H1 (cell line): ENCODE measurements around the gene LAMP1. TPM values are rescaled to one million over a fixed set of nuclear protein-coding genes. Genes with fewer than 3 reads are reported as not detected.
A peak's percentile ranks its signal among the peaks of the same experiment; 100 is the strongest.

Source experiments
- CTCF ChIA-PET: fragments of 300-600 bp; sonication (Branson Sonifier 250); formaldehyde crosslinking; loops from one replicate; lab custom pipeline; 2021; ENCODE audit not compliant: partially characterized antibody; lab: Charles Lee
- POLR2A ChIA-PET: fragments of 300-600 bp; sonication (Branson Sonifier 250); formaldehyde crosslinking; loops from one replicate; lab custom pipeline; 2021; ENCODE audit warnings: inconsistent platforms; ENCODE audit not compliant: partially characterized antibody; lab: Charles Lee
- DNase-seq, 2 experiments: peaks; one replicate each; pipeline versions ENCODE4 v3.0.0 to v3.0.0-alpha.2; 2010 to 2022; ENCODE audit warnings: low spot score in 2 of 2, low read depth in 1 of 2, mixed read lengths in 1 of 2
- FAIRE-seq: peaks from 2 replicates; lab custom pipeline; 2011; peaks lifted over from hg19 to GRCh38; lab: Jason Lieb, UNC
- H2AFZ ChIP-seq: 2 replicates; pipeline ENCODE4 v1.8.1; 2012; ENCODE audit warnings: low read length, inconsistent platforms
- H2AK5ac ChIP-seq: 2 replicates; pipeline ENCODE4 v1.6.1; 2013; ENCODE audit warnings: low read depth, low read length
- H2BK120ac ChIP-seq: replicated peaks from 2 replicates; pipeline ENCODE3; 2013; ENCODE audit warnings: low read depth, low read length, inconsistent platforms
- H2BK12ac ChIP-seq: 2 replicates; pipeline ENCODE4 v1.6.1; 2013; ENCODE audit warnings: low read depth, low read length
- H2BK15ac ChIP-seq: 2 replicates; pipeline ENCODE4 v1.6.1; 2013; ENCODE audit warnings: low read length
- H2BK20ac ChIP-seq: 2 replicates; pipeline ENCODE4 v1.6.1; 2013; ENCODE audit warnings: low read length
- H2BK5ac ChIP-seq: 2 replicates; pipeline ENCODE4 v1.6.1; 2013; ENCODE audit warnings: low read depth, low read length
- H3K14ac ChIP-seq: 2 replicates; pipeline ENCODE4 v1.6.1; 2013; ENCODE audit warnings: inconsistent platforms; ENCODE audit not compliant: insufficient read length
- H3K18ac ChIP-seq: 2 replicates; pipeline ENCODE4 v1.6.1; 2013; ENCODE audit warnings: low read length; ENCODE audit errors: extremely low read depth
- H3K23ac ChIP-seq: 2 replicates; pipeline ENCODE4 v1.6.1; 2013; ENCODE audit warnings: inconsistent platforms; ENCODE audit not compliant: insufficient read length
- H3K23me2 ChIP-seq: 2 replicates; pipeline ENCODE4 v1.6.1; 2013; ENCODE audit warnings: low read depth, low read length
- H3K27ac ChIP-seq: 2 replicates; pipeline ENCODE4 v1.6.1; 2011; ENCODE audit warnings: low read depth, low read length, inconsistent platforms
- H3K27me3 ChIP-seq, 4 experiments: replicated peaks in 1 of 4; 1 replicate in 1 of 4; 2 replicates in 3 of 4; pipeline versions ENCODE4 v1.6.1 to v1.8.1; 2011 to 2013; ENCODE audit warnings: low read length in 3 of 4, mild to moderate bottlenecking in 3 of 4, inconsistent platforms in 2 of 4, mixed read lengths in 2 of 4, moderate library complexity in 1 of 4; ENCODE audit not compliant: control insufficient read depth in 3 of 4, insufficient read depth in 3 of 4; ENCODE audit errors: extremely low read depth in 1 of 4
- H3K36me3 ChIP-seq, 4 experiments: 2 replicates each; pipeline versions ENCODE4 v1.6.1 to v1.8.1; 2011 to 2013; ENCODE audit warnings: mild to moderate bottlenecking in 4 of 4, low read length in 3 of 4, moderate library complexity in 2 of 4, control low read depth in 1 of 4, inconsistent platforms in 1 of 4; ENCODE audit not compliant: insufficient read depth in 4 of 4, control insufficient read depth in 2 of 4
- H3K4ac ChIP-seq: replicated peaks from 2 replicates; pipeline ENCODE3; 2013; ENCODE audit warnings: low read length, low read depth, mixed read lengths, inconsistent platforms; ENCODE audit not compliant: insufficient read length
- H3K4me1 ChIP-seq, 4 experiments: replicated peaks in 1 of 4; 1 replicate in 1 of 4; 2 replicates in 3 of 4; pipeline versions ENCODE4 v1.6.1 to v1.8.1; 2011 to 2013; ENCODE audit warnings: low read length in 3 of 4, inconsistent platforms in 2 of 4, mixed read lengths in 1 of 4; ENCODE audit not compliant: insufficient read depth in 4 of 4, control insufficient read depth in 3 of 4
- H3K4me2 ChIP-seq, 2 experiments: 2 replicates each; pipeline versions ENCODE4 v1.6.1 to v1.8.1; 2011 to 2013; ENCODE audit warnings: low read depth in 2 of 2, low read length in 2 of 2, control low read depth in 1 of 2, inconsistent platforms in 1 of 2, mild to moderate bottlenecking in 1 of 2; ENCODE audit not compliant: insufficient read depth in 1 of 2
- H3K4me3 ChIP-seq, 4 experiments: fragments of 200-600, 300-600 bp in 1 of 4; sonication (generic), shearing (Covaris generic), sonication (Bioruptor Twin) in 1 of 4; 2 replicates each; pipeline versions ENCODE4 v1.5.1 to v1.8.1; 2011 to 2016; ENCODE audit warnings: low read length in 4 of 4, low read depth in 3 of 4, control low read depth in 2 of 4, inconsistent platforms in 2 of 4, mild to moderate bottlenecking in 2 of 4, mixed read lengths in 1 of 4, moderate library complexity in 1 of 4; ENCODE audit not compliant: insufficient read depth in 2 of 4; ENCODE audit errors: extremely low read depth in 1 of 4
- H3K56ac ChIP-seq: replicated peaks from 2 replicates; pipeline ENCODE3; 2013; ENCODE audit warnings: low read depth, mild to moderate bottlenecking, mixed read lengths, low read length, inconsistent platforms; ENCODE audit not compliant: insufficient read length
- H3K79me1 ChIP-seq: 2 replicates; pipeline ENCODE4 v1.6.1; 2013; ENCODE audit warnings: low read depth, low read length, control low read depth
- H3K79me2 ChIP-seq, 2 experiments: 2 replicates each; pipeline versions ENCODE4 v1.6.1 to v1.8.1; 2012 to 2013; ENCODE audit warnings: low read length in 2 of 2, mild to moderate bottlenecking in 2 of 2, inconsistent platforms in 1 of 2; ENCODE audit not compliant: insufficient read depth in 2 of 2, control insufficient read depth in 1 of 2
- H3K9ac ChIP-seq, 4 experiments: replicated peaks in 1 of 4; 1 replicate in 1 of 4; 2 replicates in 3 of 4; pipeline versions ENCODE4 v1.6.1 to v1.8.1; 2011 to 2013; ENCODE audit warnings: low read depth in 3 of 4, low read length in 3 of 4, control low read depth in 2 of 4, mild to moderate bottlenecking in 2 of 4, moderate library complexity in 2 of 4, inconsistent platforms in 1 of 4; ENCODE audit errors: extremely low read depth in 1 of 4
- H3K9me3 ChIP-seq, 2 experiments: 2 replicates each; pipeline versions ENCODE4 v1.6.1 to v1.8.1; 2012 to 2013; ENCODE audit warnings: mild to moderate bottlenecking in 2 of 2, moderate library complexity in 2 of 2, control low read depth in 1 of 2, inconsistent platforms in 1 of 2, low read depth in 1 of 2, low read length in 1 of 2, mixed read lengths in 1 of 2; ENCODE audit not compliant: insufficient read depth in 2 of 2
- H4K20me1 ChIP-seq, 2 experiments: replicated peaks in 1 of 2; 2 replicates each; pipeline versions ENCODE3 to v1.8.1; 2011 to 2013; ENCODE audit warnings: inconsistent platforms in 2 of 2, low read length in 2 of 2, mild to moderate bottlenecking in 1 of 2; ENCODE audit not compliant: insufficient read depth in 2 of 2, control insufficient read depth in 1 of 2
- H4K5ac ChIP-seq: 2 replicates; pipeline ENCODE4 v1.6.1; 2013; ENCODE audit warnings: low read length, low read depth, mixed read lengths, inconsistent platforms; ENCODE audit not compliant: insufficient read length
- H4K8ac ChIP-seq: 2 replicates; pipeline ENCODE4 v1.8.0; 2013; ENCODE audit warnings: mild to moderate bottlenecking, moderate library complexity, low read length, inconsistent platforms; ENCODE audit not compliant: insufficient read depth; ENCODE audit errors: extremely low read depth
- H4K91ac ChIP-seq: replicated peaks from 2 replicates; pipeline ENCODE3; 2013; ENCODE audit warnings: low read length, mixed read lengths, inconsistent platforms; ENCODE audit not compliant: insufficient read length
- ASH2L ChIP-seq: fragments of 200-600, 300-600 bp; sonication (generic); IDR thresholded peaks from one replicate; pipeline ENCODE4 v1.7.1; 2017; ENCODE audit warnings: low read length
- CEBPB ChIP-seq: IDR thresholded peaks from 2 replicates; pipeline ENCODE4 v1.6.1; 2012; ENCODE audit warnings: low read depth, low read length
- CHD1 ChIP-seq: IDR thresholded peaks from 2 replicates; pipeline ENCODE4 v1.6.1; 2012; ENCODE audit warnings: low read depth, low read length, improper control_type of control experiment
- CHD2 ChIP-seq: IDR thresholded peaks from 2 replicates; pipeline ENCODE4 v1.6.1; 2012; ENCODE audit warnings: low read length, improper control_type of control experiment
- FOSL1 ChIP-seq: IDR thresholded peaks from 2 replicates; pipeline ENCODE4 v1.6.1; 2011; ENCODE audit warnings: mild to moderate bottlenecking, low read depth, low read length, moderate library complexity; ENCODE audit not compliant: insufficient read depth
- GABPA ChIP-seq: IDR thresholded peaks from 2 replicates; pipeline ENCODE4 v1.6.1; 2011; ENCODE audit warnings: mild to moderate bottlenecking, low read length, moderate library complexity, borderline replicate concordance; ENCODE audit not compliant: insufficient read depth
- HDAC2 ChIP-seq, 2 experiments: fragments of 300-600 bp in 1 of 2; sonication (generic) in 1 of 2; IDR thresholded peaks; 2 replicates each; pipeline ENCODE4 v1.6.1; 2011 to 2012; ENCODE audit warnings: low read depth in 2 of 2, low read length in 2 of 2, mild to moderate bottlenecking in 2 of 2, moderate library complexity in 2 of 2, borderline replicate concordance in 1 of 2, inconsistent platforms in 1 of 2
- KDM4A ChIP-seq: IDR thresholded peaks from one replicate; pipeline ENCODE4 v1.7.1; 2012; ENCODE audit warnings: low read depth, mild to moderate bottlenecking, moderate library complexity, low read length, inconsistent platforms; ENCODE audit not compliant: severe bottlenecking
- NRF1 ChIP-seq: IDR thresholded peaks from 2 replicates; pipeline ENCODE4 v1.6.1; 2011; ENCODE audit warnings: mild to moderate bottlenecking, low read depth, low read length, improper control_type of control experiment
- POLR2AphosphoS5 ChIP-seq: IDR thresholded peaks from 2 replicates; pipeline ENCODE4 v1.6.1; 2011; ENCODE audit warnings: low read depth, low read length
- SAP30 ChIP-seq: fragments of 300-600 bp; sonication (generic); IDR thresholded peaks from 2 replicates; pipeline ENCODE4 v1.7.1; 2012; ENCODE audit warnings: low read length, moderate library complexity, mild to moderate bottlenecking, inconsistent platforms; ENCODE audit not compliant: insufficient read depth, insufficient replicate concordance
- SP4 ChIP-seq: IDR thresholded peaks from 2 replicates; pipeline ENCODE4 v1.6.1; 2012; ENCODE audit warnings: low read length, inconsistent platforms
- TEAD4 ChIP-seq: IDR thresholded peaks from 2 replicates; pipeline ENCODE4 v1.6.1; 2012; ENCODE audit warnings: low read depth, low read length, inconsistent platforms, mixed read lengths
- WGBS, 2 experiments: shearing (Covaris generic) in 1 of 2; methylation state at CpG; one replicate each; pipeline versions ENCODE4 v1.1.6 to v1.1.7; 2013 to 2015; ENCODE audit warnings: low lambda C conversion rate in 2 of 2, mixed read lengths in 2 of 2, inconsistent platforms in 1 of 2, low coverage in 1 of 2, missing lambda C conversion rate in 1 of 2; ENCODE audit not compliant: insufficient replicate concordance in 2 of 2, insufficient coverage in 1 of 2, insufficient read length in 1 of 2; ENCODE audit errors: extremely low coverage in 1 of 2, missing lambda C conversion rate in 1 of 2; 5-methylcytosine and 5-hydroxymethylcytosine counted together
- polyA plus RNA-seq, 7 experiments: library from polyadenylated mRNA; depleted of rRNA in 3 of 7; stranded (reverse) in 5 of 7; unstranded in 2 of 7; fragments of >200 nt in 5 of 7; fragments of 200-250 nt in 2 of 7; gene quantifications; 1 replicate in 5 of 7; 2 replicates in 1 of 7; 4 replicates in 1 of 7; pipeline versions ENCODE4 v1.2.1 to v1.2.3, GENCODE V29; 2011 to 2013; ENCODE audit warnings: missing spikeins in 2 of 7, mixed read lengths in 2 of 7
- total RNA-seq: library from RNA; stranded (reverse); fragmentation: NEBNext Ultra II Directional; extraction: Animal tissue kit (Norgen Biotek cat#: 25700); gene quantifications from 2 replicates; pipeline ENCODE4 v1.2.1, GENCODE V29; 2021
- TF ChIP-seq, protein P1 (sequence below): IDR thresholded peaks from 2 replicates; pipeline ENCODE4 v1.6.1; 2012; ENCODE audit warnings: inconsistent platforms

LAMP1 gene
- total and polyA plus RNA-seq, 2 of the 8 experiments (the other 6 are each of a cell fraction or from before 2014, with no cell fraction given) = 97.6 to 140 TPM

DNA sequence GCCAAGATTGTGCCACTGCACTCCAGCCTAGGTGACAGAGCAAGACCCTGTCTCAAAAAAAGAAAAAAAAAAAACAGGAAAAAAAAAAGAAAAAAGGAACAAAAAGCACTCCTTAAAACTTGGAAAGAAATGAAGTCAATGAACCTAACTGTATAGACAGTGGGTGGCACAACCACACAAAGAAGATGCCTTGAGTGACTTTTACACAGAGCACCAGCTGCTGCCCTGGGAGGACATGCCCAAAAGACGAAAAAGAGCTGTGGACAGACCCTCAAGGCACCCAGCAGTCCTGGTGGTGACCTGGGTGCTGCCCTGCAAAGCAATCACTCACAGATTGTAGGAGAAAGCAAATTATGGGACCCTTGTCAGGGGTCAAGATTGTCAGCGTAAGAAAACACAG lies 5.9 kb upstream of the LAMP1 start:
- ChIA-PET CTCF (interaction anchor here (0.7 to 3.3 kb wide), 5 partner anchors 14 to 161 kb away, joined by 3 to 11 read pairs (median 4); no protein-coding TSS in a partner anchor), POLR2A (no interaction called here)
- TF ChIP-seq SP4 = no peak
- no peak for TF ChIP-seq CEBPB
- TF ChIP-seq SAP30 = no peak
- TF ChIP-seq FOSL1 = no peak
- TF ChIP-seq TEAD4 = no peak
- no peak for TF ChIP-seq ASH2L
- TF ChIP-seq POLR2AphosphoS5 = no peak
- no peak for TF ChIP-seq HDAC2 (IDR thresholded peaks at IDR 0.05; ENCODE audit: borderline replicate concordance in 1 of 2, low read depth in 2 of 2, low read length in 2 of 2)
- no peak for TF ChIP-seq KDM4A
- no peak for TF ChIP-seq NRF1
- no peak for TF ChIP-seq CHD2
- TF ChIP-seq GABPA = no peak
- no peak for TF ChIP-seq CHD1
- TF ChIP-seq, protein P1, sequence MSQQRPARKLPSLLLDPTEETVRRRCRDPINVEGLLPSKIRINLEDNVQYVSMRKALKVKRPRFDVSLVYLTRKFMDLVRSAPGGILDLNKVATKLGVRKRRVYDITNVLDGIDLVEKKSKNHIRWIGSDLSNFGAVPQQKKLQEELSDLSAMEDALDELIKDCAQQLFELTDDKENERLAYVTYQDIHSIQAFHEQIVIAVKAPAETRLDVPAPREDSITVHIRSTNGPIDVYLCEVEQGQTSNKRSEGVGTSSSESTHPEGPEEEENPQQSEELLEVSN = no peak
- Histone ChIP-seq H2BK120ac (no peak overlapping the region), H3K14ac (no peak overlapping the region), H4K8ac (no peak overlapping the region), H2BK5ac (no peak overlapping the region), H2AFZ (no peak overlapping the region), H3K79me2 (no peaks in the 10 kb centered on the region), H3K4me2 (no peak overlapping the region; a peak in 1 of 4 replicates), H4K5ac (no peak overlapping the region), H3K18ac (no peak overlapping the region), H2BK20ac (no peak overlapping the region), H3K4ac (no peak overlapping the region), H3K9ac (no peak overlapping the region), H3K56ac (no peak overlapping the region), H2BK12ac (no peak overlapping the region), H4K91ac (no peak overlapping the region), H4K20me1 (no peaks in the 10 kb centered on the region), H3K79me1 (no peaks in the 10 kb centered on the region), H2AK5ac (0 out of 2 replicates have a peak overlapping the region, but pooled peaks have one; percentile 39), H3K27me3 (peaks cover 0 to 2% (median under 1%) of the 10 kb centered on the region in 4 experiments; a peak in 4 of 7 replicates), H3K23ac (no peak overlapping the region), H3K27ac (no peak overlapping the region), H3K36me3 (no peaks in the 10 kb centered on the region), H2BK15ac (no peak overlapping the region), H3K23me2 (no peaks in the 10 kb centered on the region), H3K4me3 (no peak overlapping the region), H3K9me3 (peaks cover 3 to 6% of the 10 kb centered on the region in 2 experiments; a peak in 2 of 4 replicates), H3K4me1 (peaks cover 0 to 5% (median 2%) of the 10 kb centered on the region in 4 experiments; a peak in 4 of 7 replicates)
- DNase-seq (no peak), FAIRE-seq (no peak)
- WGBS, 2 experiments = 90% methylated on average over 2 of the region's 2 CpGs; no CpG with 5 or more reads in 1 of the 2 experiments
